Panc1 (cell line): ENCODE measurements around the gene LNX2.

Experiments
- CTCF ChIP-seq: fragments of 450-650 bp; IDR thresholded peaks from 2 replicates; pipeline ENCODE4 v1.5.1; 2017; ENCODE audit warnings: mild to moderate bottlenecking
- POLR2AphosphoS5 ChIP-seq: IDR thresholded peaks from 2 replicates; pipeline ENCODE4 v1.6.1; 2012; ENCODE audit warnings: mild to moderate bottlenecking, low read depth, low read length, moderate library complexity
- REST ChIP-seq, 2 experiments: IDR thresholded peaks; 2 replicates each; pipeline ENCODE4 v1.6.1; 2011 to 2012; ENCODE audit warnings: low read depth in 2 of 2, control low read depth in 1 of 2, low read length in 1 of 2, mild to moderate bottlenecking in 1 of 2, moderate library complexity in 1 of 2; ENCODE audit not compliant: insufficient read depth in 1 of 2
- SIN3A ChIP-seq: IDR thresholded peaks from 2 replicates; pipeline ENCODE4 v1.6.1; 2012; ENCODE audit warnings: low read depth, mild to moderate bottlenecking, low read length, moderate library complexity, borderline replicate concordance; ENCODE audit not compliant: insufficient read depth

GRCh38 chr13:27627380-27627779 is 7.1 kb upstream of the LNX2 start:
- TF ChIP-seq CTCF (no peak), POLR2AphosphoS5 (no peak), REST (IDR thresholded peaks at IDR 0.05; ENCODE audit: insufficient read depth in 1 of 2, low read depth in 2 of 2, low read length in 1 of 2) (no peak), SIN3A (no peak)
